K562 (cell line): ENCODE data around the gene ZNF432. TPM values are rescaled to one million over a fixed set of nuclear protein-coding genes. Genes with fewer than 3 reads are reported as not detected.

Experiments
- ATF2 ChIP-seq: sonication (generic); formaldehyde crosslinking; IDR thresholded peaks from 2 replicates; pipeline ENCODE4 v1.8.1; 2022; ENCODE audit warnings: missing genetic modification reagents
- CHAMP1 ChIP-seq: fragments of 450-650 bp; IDR thresholded peaks from 2 replicates; pipeline ENCODE4 v1.6.1; 2016; ENCODE audit warnings: mild to moderate bottlenecking
- HMG20B ChIP-seq: fragments of 250-450 bp; sonication (Bioruptor Pico); IDR thresholded peaks from 2 replicates; pipeline ENCODE4 v1.5.0; 2021; ENCODE audit warnings: mild to moderate bottlenecking
- HNRNPK ChIP-seq: fragments of 200-400 bp; formaldehyde crosslinking; IDR thresholded peaks from one replicate; pipeline ENCODE4 v1.6.1; 2018; ENCODE audit warnings: mild to moderate bottlenecking, low read depth, low read length; ENCODE audit not compliant: poor library complexity, severe bottlenecking
- PHB ChIP-seq: fragments of 250-450 bp; sonication (Bioruptor Pico); IDR thresholded peaks from 2 replicates; pipeline ENCODE4 v1.5.0; 2021
- POLR2B ChIP-seq: fragments of 450-650 bp; IDR thresholded peaks from 2 replicates; pipeline ENCODE4 v1.6.1; 2018; ENCODE audit warnings: low read depth; ENCODE audit not compliant: partially characterized antibody
- PRMT5 ChIP-seq: sonication (generic); formaldehyde crosslinking; IDR thresholded peaks from 2 replicates; pipeline ENCODE4 v1.5.0; 2020; ENCODE audit warnings: missing genetic modification reagents
- RBFOX2 ChIP-seq: fragments of 200-400 bp; formaldehyde crosslinking; IDR thresholded peaks from 2 replicates; pipeline ENCODE4 v1.6.1; 2017; ENCODE audit warnings: low read depth, mild to moderate bottlenecking, low read length, moderate library complexity
- RCOR1 ChIP-seq, 2 experiments: IDR thresholded peaks; 2 replicates each; pipeline ENCODE4 v1.6.1; 2012; ENCODE audit warnings: low read depth in 2 of 2, low read length in 2 of 2, borderline replicate concordance in 1 of 2, improper control_type of control experiment in 1 of 2
- SIN3B ChIP-seq: fragments of 450-650 bp; IDR thresholded peaks from 2 replicates; pipeline ENCODE4 v1.6.1; 2017; ENCODE audit warnings: low read depth, mild to moderate bottlenecking, moderate library complexity
- SPI1 ChIP-seq: IDR thresholded peaks from 2 replicates; pipeline ENCODE4 v1.6.1; 2011; ENCODE audit warnings: low read depth, low read length, control low read depth, borderline replicate concordance
- TEAD4 ChIP-seq, 2 experiments: sonication (generic) in 1 of 2; formaldehyde crosslinking in 1 of 2; IDR thresholded peaks; 2 replicates each; pipeline versions ENCODE4 v1.6.1 to v1.8.0; 2012 to 2022; ENCODE audit warnings: borderline replicate concordance in 1 of 2, inconsistent platforms in 1 of 2, low read length in 1 of 2, mild to moderate bottlenecking in 1 of 2, missing genetic modification reagents in 1 of 2
- TFE3 ChIP-seq: fragments of 450-650 bp; formaldehyde crosslinking; IDR thresholded peaks from 2 replicates; pipeline ENCODE4 v1.4.0; 2020; ENCODE audit warnings: mild to moderate bottlenecking, mixed read lengths
- TRIM28 ChIP-seq: fragments of 450-650 bp; IDR thresholded peaks from 2 replicates; pipeline ENCODE4 v1.6.1; 2017
- YY1 ChIP-seq, 3 experiments: IDR thresholded peaks; 2 replicates each; pipeline ENCODE4 v1.6.1; 2011; ENCODE audit warnings: low read length in 2 of 3, mild to moderate bottlenecking in 2 of 3, moderate library complexity in 2 of 3, borderline replicate concordance in 1 of 3, control low read depth in 1 of 3, low read depth in 1 of 3; ENCODE audit not compliant: insufficient read depth in 3 of 3, insufficient replicate concordance in 2 of 3, control insufficient read depth in 1 of 3, insufficient read length in 1 of 3; ENCODE audit errors: extremely low read depth in 1 of 3
- ZBTB7A ChIP-seq: IDR thresholded peaks from 2 replicates; pipeline ENCODE4 v1.6.1; 2011; ENCODE audit warnings: low read depth, mild to moderate bottlenecking, low read length, moderate library complexity, borderline replicate concordance; ENCODE audit not compliant: control insufficient read depth
- ZNF12 ChIP-seq: sonication (generic); formaldehyde crosslinking; IDR thresholded peaks from 2 replicates; pipeline ENCODE4 v1.4.0; 2020; ENCODE audit warnings: mild to moderate bottlenecking, missing genetic modification reagents
- ZNF146 ChIP-seq: IDR thresholded peaks from one replicate; pipeline ENCODE4 v1.6.1; 2018; ENCODE audit warnings: missing compliant biosample characterization; ENCODE audit not compliant: unreplicated experiment
- ZNF3 ChIP-seq: fragments of 250-450 bp; sonication (Bioruptor Pico); IDR thresholded peaks from 2 replicates; pipeline ENCODE4 v1.5.0; 2021; ENCODE audit warnings: mild to moderate bottlenecking, moderate library complexity
- polyA plus RNA-seq, 8 experiments: library from polyadenylated mRNA; depleted of rRNA in 4 of 8; stranded (reverse) in 5 of 8; unstranded in 3 of 8; fragments of >200 nt; fragmentation: Nextera tagmentation in 2 of 8; fragmentation: Illumina TruSeq in 1 of 8; extraction: Ambion mirVana in 2 of 8; extraction: Trizol in 1 of 8; gene quantifications; 2 replicates each; pipeline versions ENCODE4 v1.2.1 to v1.2.3, GENCODE V29; 2011 to 2014; ENCODE audit warnings: inconsistent platforms in 1 of 8, missing spikeins in 1 of 8
- total RNA-seq, 7 experiments: library from RNA; depleted of rRNA in 6 of 7; stranded (reverse); fragments of >200 nt in 6 of 7; fragmentation: Illumina TruSeq in 2 of 7; extraction: Trizol in 2 of 7; gene quantifications; 2 replicates each; pipeline versions ENCODE4 v1.2.1 to v1.2.3, GENCODE V29; 2011 to 2021; ENCODE audit warnings: low replicate concordance in 1 of 7

The ZNF432 gene
- total and polyA plus RNA-seq, 9 of the 15 experiments (the other 6 are each of a cell fraction or from before 2014, with no cell fraction given), result 2.6 to 6.8 (median 4.0) TPM

- TF ChIP-seq TEAD4 (IDR thresholded peaks at IDR 0.05; ENCODE audit: low read length) (peak; percentile 16; the same call in 1 of the 2 replicates), TEAD4 (CRISPR knock-in tag; IDR thresholded peaks at IDR 0.05; ENCODE audit: borderline replicate concordance) (no peak), RCOR1 (IDR thresholded peaks at IDR 0.05; ENCODE audit: borderline replicate concordance in 1 of 2, low read depth in 2 of 2, low read length in 2 of 2) (no peak), ZNF12 (CRISPR knock-in tag) (0 out of 2 replicates have a peak, but pooled peaks have one; percentile 46), ATF2 (CRISPR knock-in tag) (no peak), RBFOX2 (peak; percentile 86), ZNF3 (CRISPR knock-in tag) (no peak), ZNF146 (no peak), SIN3B (no peak), PHB (no peak), ZBTB7A (no peak), SPI1 (peak; percentile 21; the same call in 1 of the 2 replicates), HMG20B (CRISPR knock-in tag) (no peak), HNRNPK (no peak), TRIM28 (no peak), YY1 (IDR thresholded peaks at IDR 0.05; ENCODE audit: borderline replicate concordance in 1 of 3, control insufficient read depth in 1 of 3, extremely low read depth in 1 of 3, insufficient read depth in 3 of 3, insufficient read length in 1 of 3, insufficient replicate concordance in 2 of 3, low read depth in 1 of 3, low read length in 2 of 3) (peak; percentile 97 to 100 (median 99)), PRMT5 (CRISPR knock-in tag) (no peak), CHAMP1 (no peak), TFE3 (no peak), POLR2B (peak; percentile 62)
Measured at GRCh38 chr19:52048555-52049501, at the start of gene ZNF432 (continued).
